Fibroblast of villous mesenchyme (primary cell): ENCODE results near the gene TRIM74. TPM values are rescaled to one million over a fixed set of nuclear protein-coding genes. Genes with fewer than 3 reads are reported as not detected.
"Not testable (repeated sequence)": the region's sequence is repeated elsewhere in the genome, so short reads cannot be mapped to it uniquely, and the experiment has no call there.

ENCODE experiments used
- DNase-seq: peaks from one replicate; pipeline ENCODE4 v3.0.0-alpha.2; 2010; ENCODE audit warnings: low read depth
- H3K4me3 ChIP-seq: 2 replicates; pipeline ENCODE4 v1.5.1; 2011; ENCODE audit warnings: low read depth, mild to moderate bottlenecking, low read length
- total RNA-seq: library from RNA; depleted of rRNA; stranded (reverse); fragments of >200 nt; gene quantifications from 2 replicates; pipeline ENCODE4 v1.2.3, GENCODE V29; 2012
- TF ChIP-seq, protein P1 (sequence below): IDR thresholded peaks from 2 replicates; pipeline ENCODE4 v1.5.1; 2012; ENCODE audit warnings: low read depth, mild to moderate bottlenecking, low read length; ENCODE audit not compliant: insufficient read depth

The TRIM74 gene
- total RNA-seq, 1 donor, result not detected

GRCh38 chr7:72961346-72961650 lies 8.0 kb downstream of the TRIM74 start:
- not testable (repeated sequence) for DNase-seq, H3K4me3 ChIP-seq

DNA sequence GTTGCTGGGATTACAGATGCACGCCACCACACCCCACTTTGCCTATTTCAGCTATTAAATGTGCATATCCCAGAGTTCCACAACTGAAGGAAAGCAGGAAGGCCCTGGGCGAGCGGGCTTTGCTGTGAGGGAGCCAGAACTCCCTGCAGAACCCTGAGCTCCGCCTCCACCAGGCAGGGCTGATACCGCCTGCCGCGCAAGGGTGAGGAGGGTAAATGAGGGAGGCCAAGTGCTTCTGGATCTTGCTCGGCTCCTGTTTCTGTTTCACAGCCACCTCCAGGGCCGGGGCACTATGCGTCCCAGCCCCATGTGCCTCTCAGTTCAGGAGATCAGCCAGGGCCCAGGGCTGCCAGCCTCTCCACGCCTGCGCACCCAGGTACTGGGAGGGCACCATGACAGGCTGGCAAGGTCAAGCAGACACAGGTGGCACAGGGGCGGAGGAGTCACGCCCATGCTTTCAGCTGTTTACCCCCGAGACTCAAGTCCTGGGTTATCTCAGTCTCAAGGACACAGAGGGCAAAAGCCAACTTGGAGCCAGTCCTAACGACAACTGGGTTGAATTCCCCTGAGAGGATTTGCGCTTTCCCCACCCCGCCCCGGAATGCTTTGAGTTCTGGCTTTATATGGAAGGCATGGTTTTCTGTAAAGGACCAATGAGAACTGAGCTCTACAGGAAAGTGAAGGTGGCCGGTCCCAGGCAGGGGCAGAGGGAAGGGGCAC lies 8.5 kb downstream of the TRIM74 start:
- not testable (repeated sequence) for H3K4me3 ChIP-seq, DNase-seq

DNA sequence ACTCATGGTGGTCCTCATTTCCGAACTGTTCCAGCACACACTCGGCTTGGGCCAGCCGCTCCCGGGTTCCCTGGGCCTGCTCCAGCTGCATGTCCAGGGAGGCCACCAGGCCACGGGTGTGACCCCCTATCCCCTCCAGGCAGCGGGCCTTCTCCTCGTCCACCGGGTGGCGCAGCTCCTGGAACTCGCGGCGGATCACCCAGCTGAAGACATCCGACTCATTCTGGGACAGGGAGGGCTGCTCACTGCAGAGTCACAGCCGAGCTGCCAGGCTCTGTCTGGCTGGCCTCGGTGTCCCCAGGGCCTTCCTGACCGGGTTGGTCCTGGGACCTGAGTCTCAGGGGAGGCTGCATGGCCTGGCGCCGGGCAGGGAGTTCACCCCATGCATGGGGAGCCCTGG lies 9.2 kb downstream of the TRIM74 start:
- not testable (repeated sequence) for DNase-seq, H3K4me3 ChIP-seq

DNA sequence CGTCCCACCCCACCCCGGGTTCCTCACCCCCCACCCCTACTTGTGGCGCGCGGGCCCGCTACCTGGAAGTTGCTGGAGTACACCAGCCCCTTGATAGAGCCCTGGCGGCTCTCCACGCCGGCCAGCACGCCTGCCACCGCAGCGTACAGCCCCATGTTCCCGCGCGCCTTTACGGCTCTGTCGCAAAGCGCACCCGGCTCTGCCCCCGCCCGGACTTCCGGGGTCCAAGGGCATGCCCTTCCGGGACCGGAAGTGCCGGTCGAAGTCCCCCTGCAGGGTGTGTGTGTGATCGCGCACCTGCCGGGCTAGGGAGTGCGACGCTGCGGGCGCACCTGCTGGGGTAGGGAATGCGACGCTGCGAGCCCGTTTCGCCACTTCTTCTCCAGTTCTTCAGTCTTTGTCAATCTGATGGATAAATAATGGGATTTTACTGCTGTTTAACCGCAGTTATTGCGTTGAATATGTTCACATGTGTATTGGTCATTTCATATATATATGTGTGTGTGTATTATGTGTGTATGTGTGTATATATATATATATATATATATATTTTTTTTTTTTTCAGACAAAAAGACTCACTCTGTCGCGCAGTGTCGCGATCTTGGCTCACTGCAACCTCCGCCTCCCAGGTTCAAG lies 14.6 kb downstream of the TRIM74 start:
- not testable (repeated sequence) for DNase-seq
- H3K4me3 ChIP-seq, result peak overlapping the region; percentile 37

GRCh38 chr7:72953901-72954562 lies 15.2 kb downstream of the TRIM74 start:
- DNase-seq, result not testable (repeated sequence)
- peak overlapping the region; percentile 41 for H3K4me3 ChIP-seq

DNA sequence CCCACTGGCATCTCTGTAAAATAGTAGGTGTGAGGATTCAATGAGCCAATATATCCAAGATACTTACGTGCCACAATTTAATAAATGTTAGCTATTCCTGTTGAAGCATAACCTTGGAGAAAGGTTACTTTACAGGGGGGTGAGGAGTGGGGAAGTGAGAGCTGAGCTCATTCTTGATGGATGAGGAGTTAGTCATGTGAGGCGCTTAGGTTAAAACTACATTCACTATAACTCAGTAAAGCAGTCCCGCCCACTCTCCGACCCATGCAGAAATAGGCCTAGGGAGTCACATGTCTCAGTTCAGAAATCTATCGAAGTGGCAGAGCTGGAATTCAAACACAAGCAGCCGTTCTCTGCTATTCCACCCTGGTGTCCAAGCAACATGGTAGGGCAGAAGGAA lies 18.8 kb downstream of the TRIM74 start:
- DNase-seq, H3K4me3 ChIP-seq: not testable (repeated sequence)

DNA sequence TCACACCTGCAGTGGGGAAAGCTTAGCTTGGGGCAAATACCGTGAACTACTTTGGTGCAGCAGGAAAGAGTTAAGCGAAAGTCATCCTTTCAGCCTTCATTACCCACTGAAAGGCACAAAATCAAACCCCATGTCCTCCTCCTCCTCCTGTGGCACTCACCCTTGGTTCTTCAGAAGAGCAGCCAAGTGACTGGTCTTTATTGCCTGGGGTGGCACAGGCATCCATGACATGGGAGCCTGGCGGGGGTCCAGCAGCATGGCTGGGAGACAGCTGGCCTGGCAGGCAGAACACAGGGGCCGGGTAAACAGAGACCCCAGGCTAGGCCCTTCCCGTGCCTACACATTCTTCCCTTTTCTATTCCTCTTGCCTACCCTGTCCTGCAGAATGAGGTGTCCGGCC lies 19.6 kb downstream of the TRIM74 start:
- DNase-seq, H3K4me3 ChIP-seq: not testable (repeated sequence)

DNA sequence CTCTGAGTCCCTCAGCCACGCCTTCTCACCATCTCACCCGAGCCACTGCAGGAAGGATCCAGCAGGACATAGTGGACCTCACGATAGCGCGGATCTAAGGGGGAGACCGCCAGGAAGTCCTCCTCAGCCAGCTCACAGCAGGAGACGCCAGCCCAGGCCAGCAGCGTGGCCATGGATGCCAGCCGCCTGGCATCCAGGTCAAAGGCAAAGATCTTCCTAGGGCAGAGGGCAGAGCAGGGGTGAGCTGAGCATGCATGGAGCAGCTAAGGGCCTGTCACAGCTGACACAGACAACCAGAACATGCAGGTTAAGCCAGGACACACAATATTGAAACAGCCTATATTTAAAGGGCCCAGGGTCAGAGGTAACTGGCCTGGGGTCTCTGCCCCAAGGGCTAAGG lies 20.0 kb downstream of the TRIM74 start:
- not testable (repeated sequence) for DNase-seq, H3K4me3 ChIP-seq

GRCh38 chr7:72948714-72949113 lies 20.6 kb downstream of the TRIM74 start:
- not testable (repeated sequence) for H3K4me3 ChIP-seq, DNase-seq

- TF ChIP-seq, protein P1, sequence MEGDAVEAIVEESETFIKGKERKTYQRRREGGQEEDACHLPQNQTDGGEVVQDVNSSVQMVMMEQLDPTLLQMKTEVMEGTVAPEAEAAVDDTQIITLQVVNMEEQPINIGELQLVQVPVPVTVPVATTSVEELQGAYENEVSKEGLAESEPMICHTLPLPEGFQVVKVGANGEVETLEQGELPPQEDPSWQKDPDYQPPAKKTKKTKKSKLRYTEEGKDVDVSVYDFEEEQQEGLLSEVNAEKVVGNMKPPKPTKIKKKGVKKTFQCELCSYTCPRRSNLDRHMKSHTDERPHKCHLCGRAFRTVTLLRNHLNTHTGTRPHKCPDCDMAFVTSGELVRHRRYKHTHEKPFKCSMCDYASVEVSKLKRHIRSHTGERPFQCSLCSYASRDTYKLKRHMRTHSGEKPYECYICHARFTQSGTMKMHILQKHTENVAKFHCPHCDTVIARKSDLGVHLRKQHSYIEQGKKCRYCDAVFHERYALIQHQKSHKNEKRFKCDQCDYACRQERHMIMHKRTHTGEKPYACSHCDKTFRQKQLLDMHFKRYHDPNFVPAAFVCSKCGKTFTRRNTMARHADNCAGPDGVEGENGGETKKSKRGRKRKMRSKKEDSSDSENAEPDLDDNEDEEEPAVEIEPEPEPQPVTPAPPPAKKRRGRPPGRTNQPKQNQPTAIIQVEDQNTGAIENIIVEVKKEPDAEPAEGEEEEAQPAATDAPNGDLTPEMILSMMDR, result peak; percentile 27
- not testable (repeated sequence) for DNase-seq, H3K4me3 ChIP-seq
These were observed 23.0 kb downstream of the TRIM74 start for GRCh38 chr7:72946130-72946745.

DNA sequence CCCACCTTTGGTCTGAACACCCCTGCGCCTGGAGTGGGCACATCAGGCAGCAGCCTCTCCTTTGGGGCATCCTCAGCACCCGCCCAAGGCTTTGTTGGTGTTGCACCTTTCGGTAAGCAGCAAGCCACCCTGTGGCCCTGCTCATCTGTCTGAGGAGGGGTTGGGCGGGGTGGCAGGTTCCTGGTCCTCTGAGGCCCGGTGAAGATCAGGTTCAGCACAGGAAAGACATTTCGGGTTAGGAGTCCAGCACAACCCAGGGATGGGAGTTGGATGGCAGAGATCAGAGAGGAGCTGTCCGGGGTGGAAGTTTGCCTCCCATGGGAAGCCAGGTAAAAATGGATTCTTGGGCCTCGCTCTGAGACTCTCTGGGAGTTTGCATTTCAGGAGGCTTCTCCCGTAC lies 23.7 kb downstream of the TRIM74 start:
- not testable (repeated sequence) for H3K4me3 ChIP-seq, DNase-seq

- not testable (repeated sequence) for H3K4me3 ChIP-seq, DNase-seq
These were observed 24.3 kb downstream of the TRIM74 start for GRCh38 chr7:72944937-72945336.

GRCh38 chr7:72942956-72943355 lies 26.3 kb downstream of the TRIM74 start:
- not testable (repeated sequence) for H3K4me3 ChIP-seq, DNase-seq

- not testable (repeated sequence) for H3K4me3 ChIP-seq, DNase-seq
These were observed 27.1 kb downstream of the TRIM74 start for GRCh38 chr7:72942022-72942705.

DNA sequence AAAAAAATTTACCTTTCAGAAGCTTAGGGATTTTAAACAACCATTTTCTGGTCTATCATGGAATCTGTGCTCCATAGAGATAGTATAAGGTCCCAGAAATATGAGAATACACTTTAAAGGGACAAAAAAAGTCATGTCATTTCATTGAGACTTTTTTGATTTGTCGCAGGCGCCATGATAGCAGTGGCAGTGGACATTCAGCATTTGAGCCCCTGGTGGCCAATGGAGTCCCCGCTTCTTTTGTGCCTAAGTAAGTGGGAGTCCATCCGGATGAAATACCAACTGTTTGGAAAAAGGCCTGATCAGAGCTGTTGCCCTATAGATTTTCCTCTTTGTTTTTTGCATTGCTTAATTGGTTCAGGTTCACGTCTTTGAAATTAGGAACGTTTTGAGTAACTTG lies 41.0 kb downstream of the TRIM74 start:
- not testable (repeated sequence) for H3K4me3 ChIP-seq, DNase-seq

DNA sequence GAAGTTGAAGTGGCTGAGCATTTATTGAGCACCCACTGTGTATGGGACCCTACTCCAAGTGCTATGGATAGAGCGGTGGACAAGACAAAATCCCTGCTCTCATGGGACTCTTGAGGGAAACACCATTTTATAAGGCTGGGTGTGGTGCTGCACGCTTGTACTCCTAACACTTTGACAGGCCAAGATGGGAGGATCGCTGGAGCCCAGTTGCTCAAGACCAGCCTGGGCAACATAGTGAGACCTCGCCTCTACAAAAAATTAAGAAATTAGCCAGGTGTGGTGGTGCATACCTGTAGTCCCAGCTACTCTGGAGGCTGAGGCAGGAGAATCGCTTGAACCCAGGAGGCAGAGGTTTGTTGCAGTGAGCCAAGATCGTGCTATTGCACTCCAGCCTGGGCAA lies 41.5 kb downstream of the TRIM74 start:
- DNase-seq, H3K4me3 ChIP-seq: not testable (repeated sequence)
